Breast epithelium (tissue), 3 donors: Measurements from ENCODE around the gene EXO1.

ENCODE experiments used
- CTCF ChIP-seq, 3 donors: fragments of 450-650 bp; IDR thresholded peaks; one replicate each; pipeline ENCODE4 v1.5.1; 2016 to 2017; ENCODE audit warnings: antibody characterized with exemption in 3 of 3, mild to moderate bottlenecking in 3 of 3, moderate library complexity in 3 of 3
- POLR2A ChIP-seq: fragments of 450-650 bp; IDR thresholded peaks from one replicate; pipeline ENCODE4 v1.6.1; 2016; ENCODE audit warnings: antibody characterized with exemption, mild to moderate bottlenecking, moderate library complexity
- POLR2AphosphoS5 ChIP-seq, 3 donors: sonication (generic); formaldehyde crosslinking; IDR thresholded peaks; one replicate each; pipeline ENCODE4 v1.6.1; 2017; ENCODE audit warnings: antibody characterized with exemption in 3 of 3

- no peak for TF ChIP-seq CTCF (IDR thresholded peaks at IDR 0.05)
- TF ChIP-seq POLR2AphosphoS5 (IDR thresholded peaks at IDR 0.05), result no peak
- TF ChIP-seq POLR2A, result no peak
These were observed 1.3 kb downstream of the EXO1 start for GRCh38 chr1:241849345-241849695.
